NCI-H2081 (cell line): ENCODE measurements around the gene CD300A.
"Not testable (repeated sequence)": the region's sequence is repeated elsewhere in the genome, so short reads cannot be mapped to it uniquely, and the experiment has no call there.

Experiments
- DNase-seq, 2 experiments: peaks; one replicate each; lab custom pipeline; 2025; lab: John Stamatoyannopoulos, UW

CD300A gene

GRCh38 chr17:74478420-74479100 is 12.1 kb downstream of the CD300A start:
- no peak for DNase-seq

GRCh38 chr17:74480290-74480689 is 13.9 kb downstream of the CD300A start:
- DNase-seq: no peak

- no peak for DNase-seq
Observed at GRCh38 chr17:74481621-74482020, 15.2 kb downstream of the CD300A start.

- no peak for DNase-seq
Observed at GRCh38 chr17:74484066-74484465, 17.6 kb downstream of the CD300A start.

GRCh38 chr17:74485022-74485743 is 18.7 kb downstream of the CD300A start:
- no peak for DNase-seq

- DNase-seq: no peak
Observed at GRCh38 chr17:74485841-74486240, 19.4 kb downstream of the CD300A start.

GRCh38 chr17:74488276-74488675 is 21.8 kb downstream of the CD300A start:
- not testable (repeated sequence) for DNase-seq

- DNase-seq: no peak
Observed at GRCh38 chr17:74490716-74491115, 24.3 kb downstream of the CD300A start.

- no peak for DNase-seq
Observed at GRCh38 chr17:74491626-74492025, 25.2 kb downstream of the CD300A start.

GRCh38 chr17:74493331-74493833 is 26.9 kb downstream of the CD300A start:
- DNase-seq: peak; percentile 59 to 67

- DNase-seq: no peak
Observed at GRCh38 chr17:74497471-74497870, 31.0 kb downstream of the CD300A start.

- DNase-seq: no peak
Observed at GRCh38 chr17:74499992-74500391, 33.6 kb downstream of the CD300A start.

- no peak for DNase-seq
Observed at GRCh38 chr17:74502861-74503260, 36.4 kb downstream of the CD300A start.

GRCh38 chr17:74503949-74504348 is 37.5 kb downstream of the CD300A start:
- not testable (repeated sequence) for DNase-seq

GRCh38 chr17:74508156-74508555 is 41.7 kb downstream of the CD300A start:
- DNase-seq: no peak

- DNase-seq: no peak
Observed at GRCh38 chr17:74512036-74512435, 45.6 kb downstream of the CD300A start.

GRCh38 chr17:74512624-74513091 is 46.2 kb downstream of the CD300A start:
- no peak for DNase-seq

GRCh38 chr17:74513987-74514631 is 47.7 kb downstream of the CD300A start:
- DNase-seq: peak in 1 of 2 experiments; percentile 46

- DNase-seq: peak; percentile 24 to 46
Observed at GRCh38 chr17:74514632-74515334, 48.3 kb downstream of the CD300A start.

- DNase-seq: no peak
Observed at GRCh38 chr17:74515941-74516340, 49.5 kb downstream of the CD300A start.

GRCh38 chr17:74516561-74517328 is 50.3 kb downstream of the CD300A start:
- no peak for DNase-seq
